IMR-90 (cell line): ENCODE measurements around the gene SP3. TPM values are rescaled to one million over a fixed set of nuclear protein-coding genes. Genes with fewer than 3 reads are reported as not detected.

Experiments used
- ATAC-seq: fragments of 200-7000 bp; cut with Tn5 transposase; 2 replicates; pipeline ENCODE4 v1.9.1; 2020; ENCODE audit warnings: low read depth, mild to moderate bottlenecking, moderate library complexity
- BruUV-seq: library from RNA; stranded (reverse); fragments of 400-500 nt; replicated peaks from 2 replicates; lab custom pipeline; 2021; lab: Mats Ljungman, UMichigan
- CTCF ChIA-PET: fragments of 300-600 bp; formaldehyde crosslinking; extraction: SDS; loops from one replicate; lab custom pipeline; 2021; ENCODE audit warnings: antibody characterized with exemption; lab: Yijun Ruan, JAX
- POLR2A ChIA-PET: fragments of 300-600 bp; sonication (Branson Sonifier 250); formaldehyde crosslinking; loops from one replicate; lab custom pipeline; 2022; ENCODE audit warnings: antibody characterized with exemption; ENCODE audit not compliant: unreplicated experiment; lab: Charles Lee
- DNase-seq: peaks from one replicate; pipeline ENCODE4 v3.0.0; 2013
- H2AFZ ChIP-seq: replicated peaks from 2 replicates; pipeline ENCODE3; 2013; ENCODE audit warnings: low read length, mild to moderate bottlenecking; ENCODE audit not compliant: poor library complexity
- H2AK5ac ChIP-seq: 2 replicates; pipeline ENCODE4 v1.6.1; 2013; ENCODE audit warnings: low read depth, low read length, inconsistent platforms
- H2AK9ac ChIP-seq: replicated peaks from 2 replicates; pipeline ENCODE3; 2013; ENCODE audit warnings: mild to moderate bottlenecking, low read depth, low read length, moderate library complexity; ENCODE audit not compliant: poor library complexity
- H2BK120ac ChIP-seq: 2 replicates; pipeline ENCODE4 v1.6.1; 2013; ENCODE audit warnings: low read depth, low read length, inconsistent platforms
- H2BK15ac ChIP-seq: 3 replicates; pipeline ENCODE4 v1.6.1; 2013; ENCODE audit warnings: low read depth, low read length, inconsistent platforms
- H2BK20ac ChIP-seq: 2 replicates; pipeline ENCODE4 v1.6.1; 2013; ENCODE audit warnings: low read depth, mild to moderate bottlenecking, inconsistent platforms, low read length, moderate library complexity
- H2BK5ac ChIP-seq: 2 replicates; pipeline ENCODE4 v1.6.1; 2013; ENCODE audit warnings: mild to moderate bottlenecking, low read depth, low read length, inconsistent platforms; ENCODE audit not compliant: poor library complexity, severe bottlenecking
- H3K14ac ChIP-seq: replicated peaks from 2 replicates; pipeline ENCODE4 v1.6.1; 2013; ENCODE audit warnings: low read depth, low read length, inconsistent platforms
- H3K18ac ChIP-seq: 2 replicates; pipeline ENCODE4 v1.6.1; 2013; ENCODE audit warnings: low read depth, low read length, control low read depth
- H3K23ac ChIP-seq: 2 replicates; pipeline ENCODE4 v1.6.1; 2013; ENCODE audit warnings: low read depth, low read length, inconsistent platforms
- H3K27ac ChIP-seq: 2 replicates; pipeline ENCODE4 v1.5.1; 2013; ENCODE audit warnings: mild to moderate bottlenecking, control low read depth, low read length; ENCODE audit not compliant: insufficient read depth
- H3K27me3 ChIP-seq: 2 replicates; pipeline ENCODE4 v1.6.1; 2013; ENCODE audit warnings: low read length; ENCODE audit not compliant: control insufficient read depth, insufficient read depth
- H3K36me3 ChIP-seq: 2 replicates; pipeline ENCODE4 v1.6.1; 2013; ENCODE audit warnings: low read length, mixed read lengths; ENCODE audit not compliant: control insufficient read depth, insufficient read depth
- H3K4ac ChIP-seq: 2 replicates; pipeline ENCODE4 v1.6.1; 2013; ENCODE audit warnings: low read depth, low read length, inconsistent platforms
- H3K4me1 ChIP-seq: 2 replicates; pipeline ENCODE4 v1.6.1; 2013; ENCODE audit warnings: low read length, mixed read lengths; ENCODE audit not compliant: control insufficient read depth, insufficient read depth
- H3K4me2 ChIP-seq: 2 replicates; pipeline ENCODE4 v1.6.1; 2013; ENCODE audit warnings: low read depth, mild to moderate bottlenecking, control low read depth, low read length, moderate library complexity
- H3K4me3 ChIP-seq: 2 replicates; pipeline ENCODE4 v1.5.1; 2013; ENCODE audit warnings: low read depth, mild to moderate bottlenecking, control low read depth, low read length, moderate library complexity; ENCODE audit not compliant: insufficient read depth
- H3K56ac ChIP-seq: 2 replicates; pipeline ENCODE4 v1.6.1; 2013; ENCODE audit warnings: low read length, inconsistent platforms; ENCODE audit not compliant: insufficient read depth; ENCODE audit errors: extremely low read depth
- H3K79me1 ChIP-seq, 2 experiments: 2 replicates each; pipeline ENCODE4 v1.6.1; 2013; ENCODE audit warnings: low read length in 2 of 2, inconsistent platforms in 1 of 2, low read depth in 1 of 2
- H3K9ac ChIP-seq: 2 replicates; pipeline ENCODE4 v1.6.1; 2013; ENCODE audit warnings: low read depth, low read length, control low read depth
- H3K9me1 ChIP-seq: 2 replicates; pipeline ENCODE4 v1.6.1; 2013; ENCODE audit warnings: low read length, inconsistent platforms; ENCODE audit not compliant: insufficient read depth
- H3K9me3 ChIP-seq: 2 replicates; pipeline ENCODE4 v1.6.1; 2013; ENCODE audit warnings: low read length; ENCODE audit not compliant: control insufficient read depth, insufficient read depth
- H4K20me1 ChIP-seq: 2 replicates; pipeline ENCODE4 v1.6.1; 2013; ENCODE audit warnings: low read length, inconsistent platforms; ENCODE audit not compliant: insufficient read depth
- H4K5ac ChIP-seq: 2 replicates; pipeline ENCODE4 v1.6.1; 2013; ENCODE audit warnings: mild to moderate bottlenecking, low read depth, low read length, control low read depth
- H4K8ac ChIP-seq, 2 experiments: 2 replicates each; pipeline ENCODE4 v1.6.1; 2013; ENCODE audit warnings: low read depth in 2 of 2, low read length in 2 of 2, control low read depth in 1 of 2, inconsistent platforms in 1 of 2
- H4K91ac ChIP-seq: 2 replicates; pipeline ENCODE4 v1.6.1; 2013; ENCODE audit warnings: low read depth, low read length, inconsistent platforms; ENCODE audit not compliant: insufficient read depth
- BHLHE40 ChIP-seq: fragments of 150-350 bp; IDR thresholded peaks from 2 replicates; pipeline ENCODE4 v1.6.1; 2016; ENCODE audit warnings: mild to moderate bottlenecking, low read depth, low read length
- CEBPB ChIP-seq: IDR thresholded peaks from 2 replicates; pipeline ENCODE4 v1.6.1; 2012; ENCODE audit warnings: low read depth, low read length, improper control_type of control experiment
- CHD1 ChIP-seq: IDR thresholded peaks from 2 replicates; pipeline ENCODE4 v1.6.1; 2012; ENCODE audit warnings: low read depth, low read length, improper control_type of control experiment
- MXI1 ChIP-seq: IDR thresholded peaks from 2 replicates; pipeline ENCODE4 v1.6.1; 2012; ENCODE audit warnings: low read depth, mild to moderate bottlenecking, low read length, moderate library complexity, borderline replicate concordance
- NFE2L2 ChIP-seq: fragments of 150-350 bp; IDR thresholded peaks from 2 replicates; pipeline ENCODE4 v1.6.1; 2016; ENCODE audit warnings: low read depth, mild to moderate bottlenecking, low read length
- POLR2A ChIP-seq: IDR thresholded peaks from 2 replicates; pipeline ENCODE4 v1.6.1; 2012; ENCODE audit warnings: mild to moderate bottlenecking, low read depth, low read length
- RAD21 ChIP-seq: IDR thresholded peaks from 2 replicates; pipeline ENCODE4 v1.6.1; 2012; ENCODE audit warnings: low read length, improper control_type of control experiment
- RCOR1 ChIP-seq: IDR thresholded peaks from 2 replicates; pipeline ENCODE4 v1.6.1; 2012; ENCODE audit warnings: mild to moderate bottlenecking, low read length, improper control_type of control experiment; ENCODE audit not compliant: insufficient replicate concordance
- RFX5 ChIP-seq: IDR thresholded peaks from 2 replicates; pipeline ENCODE4 v1.8.0; 2012; ENCODE audit warnings: low read depth, mild to moderate bottlenecking, low read length, moderate library complexity
- SMC3 ChIP-seq: fragments of 150-350 bp; IDR thresholded peaks from 2 replicates; pipeline ENCODE4 v1.6.1; 2016; ENCODE audit warnings: low read depth, mild to moderate bottlenecking, antibody characterized with exemption, low read length, moderate library complexity
- WGBS, 2 experiments: methylation state at CpG; one replicate each; pipeline versions ENCODE4 v1.1.5 to v1.1.7; 2013; ENCODE audit warnings: missing lambda C conversion rate in 2 of 2; ENCODE audit not compliant: insufficient read length in 1 of 2; ENCODE audit errors: extremely low coverage in 2 of 2; 5-methylcytosine and 5-hydroxymethylcytosine counted together
- dilution Hi-C: fragments of 300-500 bp; cut with HindIII; formaldehyde crosslinking; loops from one replicate; pipeline ENCODE4 v1.14.3; 2018; ENCODE audit warnings: low sequenced_read_pairs; ENCODE audit not compliant: unreplicated experiment
- in situ Hi-C: fragments of 300-500 bp; cut with MboI; formaldehyde crosslinking; loops from 3 replicates; pipeline ENCODE4 v1.14.3; 2019; ENCODE audit warnings: low sequenced_read_pairs, inconsistent platforms, mixed read lengths
- intact Hi-C: fragments of 100-400 bp; cut with micrococcal nuclease; formaldehyde crosslinking; loops from 2 replicates; pipeline ENCODE4 v1.10.0; 2022
- polyA plus RNA-seq, 3 experiments: library from polyadenylated mRNA; depleted of rRNA; stranded (reverse); fragments of >200 nt; gene quantifications; 2 replicates each; pipeline ENCODE4 v1.2.3, GENCODE V29; 2012; ENCODE audit warnings: low replicate concordance in 1 of 3
- total RNA-seq: library from RNA; depleted of rRNA; stranded (reverse); fragments of >200 nt; gene quantifications from 2 replicates; pipeline ENCODE4 v1.2.3, GENCODE V29; 2012
- TF ChIP-seq, protein P1 (sequence below): fragments of 150-350 bp; IDR thresholded peaks from 2 replicates; pipeline ENCODE4 v1.6.1; 2016; ENCODE audit warnings: low read depth, mild to moderate bottlenecking, low read length, moderate library complexity, borderline replicate concordance
- TF ChIP-seq, protein P2 (sequence below): conservative IDR thresholded peaks from 2 replicates; pipeline ENCODE4 v1.5.1; 2012; ENCODE audit warnings: mild to moderate bottlenecking, low read depth, low read length, improper control_type of control experiment
- TF ChIP-seq, protein P3 (sequence below): fragments of 150-350 bp; IDR thresholded peaks from 2 replicates; pipeline ENCODE4 v1.6.1; 2017; ENCODE audit warnings: mild to moderate bottlenecking, antibody characterized with exemption, low read length, low read depth

Gene SP3
- total and polyA plus RNA-seq, 2 of the 4 experiments (the other 2 are of a cell fraction): 26.7 to 136 TPM

DNA sequence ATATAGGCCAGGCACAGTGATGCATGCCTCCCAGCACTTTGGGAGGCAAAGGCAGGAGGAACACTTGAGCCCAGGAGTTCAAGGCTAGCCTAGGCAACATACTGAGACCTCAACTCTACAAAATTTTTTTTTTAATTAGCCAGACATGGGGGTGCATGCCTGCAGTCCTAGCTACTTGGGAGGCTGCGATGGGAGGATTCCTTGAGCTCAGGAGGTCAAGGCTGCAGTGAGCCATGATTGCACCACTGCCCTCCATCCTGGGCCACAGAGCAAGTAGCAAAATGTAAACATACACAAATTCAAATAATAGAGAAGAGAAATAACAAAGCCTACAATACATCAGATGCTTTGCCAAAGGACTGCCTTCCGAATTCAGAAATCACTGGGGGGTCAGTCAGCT, 7.0 kb upstream of the SP3 start:
- Histone ChIP-seq H3K79me1 (peaks cover under 1 to 18% of the 10 kb centered on the region in 2 experiments; a peak in 2 of 4 replicates), H3K9me1 (peaks cover 10% of the 10 kb centered on the region), H3K36me3 (no peaks in the 10 kb centered on the region), H2BK120ac (peak overlapping the region; percentile 55), H3K4me2 (no peak overlapping the region), H2BK5ac (peak overlapping the region; percentile 34), H3K27ac (no peak overlapping the region), H3K27me3 (no peaks in the 10 kb centered on the region), H2AK9ac (no peak overlapping the region), H3K4me1 (peaks cover 17% of the 10 kb centered on the region), H4K91ac (no peak overlapping the region), H3K9me3 (no peaks in the 10 kb centered on the region), H4K8ac (peak overlapping the region in 1 of 2 experiments; percentile 22; a peak in 1 of 4 replicates), H4K5ac (no peak overlapping the region), H3K56ac (no peak overlapping the region), H3K18ac (peak overlapping the region; percentile 12; the same call in 1 of the 2 replicates), H4K20me1 (no peaks in the 10 kb centered on the region), H3K9ac (no peak overlapping the region), H2AFZ (no peak overlapping the region), H3K14ac (0 out of 2 replicates have a peak overlapping the region, but pooled peaks have one; percentile 56), H3K4ac (0 out of 2 replicates have a peak overlapping the region, but pooled peaks have one; percentile 25), H2BK20ac (peak overlapping the region; percentile 42; the same call in 1 of the 2 replicates), H3K4me3 (no peak overlapping the region), H2AK5ac (no peak overlapping the region), H2BK15ac (no peak overlapping the region), H3K23ac (0 out of 2 replicates have a peak overlapping the region, but pooled peaks have one; percentile 60)
- dilution Hi-C loops: no loop called here
- in situ Hi-C loops: no loop called here
- WGBS, 2 experiments: 67% methylated on average over 1 of the region's 2 CpGs; no CpG with 5 or more reads in 1 of the 2 experiments
- DNase-seq (no peak), ATAC-seq (no peak)
- intact Hi-C loops: no loop called here
- CTCF ChIA-PET: interaction anchor here (0.7 kb wide), 1 partner anchor 142 kb away, joined by 4 read pairs; no protein-coding TSS in a partner anchor
- POLR2A ChIA-PET: no interaction called here
- no TSS peak for BruUV-seq
- TF ChIP-seq, protein P1, sequence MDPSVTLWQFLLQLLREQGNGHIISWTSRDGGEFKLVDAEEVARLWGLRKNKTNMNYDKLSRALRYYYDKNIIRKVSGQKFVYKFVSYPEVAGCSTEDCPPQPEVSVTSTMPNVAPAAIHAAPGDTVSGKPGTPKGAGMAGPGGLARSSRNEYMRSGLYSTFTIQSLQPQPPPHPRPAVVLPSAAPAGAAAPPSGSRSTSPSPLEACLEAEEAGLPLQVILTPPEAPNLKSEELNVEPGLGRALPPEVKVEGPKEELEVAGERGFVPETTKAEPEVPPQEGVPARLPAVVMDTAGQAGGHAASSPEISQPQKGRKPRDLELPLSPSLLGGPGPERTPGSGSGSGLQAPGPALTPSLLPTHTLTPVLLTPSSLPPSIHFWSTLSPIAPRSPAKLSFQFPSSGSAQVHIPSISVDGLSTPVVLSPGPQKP: no peak
- TF ChIP-seq SMC3: no peak
- no peak for TF ChIP-seq NFE2L2
- no peak for TF ChIP-seq RFX5
- TF ChIP-seq POLR2A: no peak
- no peak for TF ChIP-seq RAD21
- TF ChIP-seq, protein P2, sequence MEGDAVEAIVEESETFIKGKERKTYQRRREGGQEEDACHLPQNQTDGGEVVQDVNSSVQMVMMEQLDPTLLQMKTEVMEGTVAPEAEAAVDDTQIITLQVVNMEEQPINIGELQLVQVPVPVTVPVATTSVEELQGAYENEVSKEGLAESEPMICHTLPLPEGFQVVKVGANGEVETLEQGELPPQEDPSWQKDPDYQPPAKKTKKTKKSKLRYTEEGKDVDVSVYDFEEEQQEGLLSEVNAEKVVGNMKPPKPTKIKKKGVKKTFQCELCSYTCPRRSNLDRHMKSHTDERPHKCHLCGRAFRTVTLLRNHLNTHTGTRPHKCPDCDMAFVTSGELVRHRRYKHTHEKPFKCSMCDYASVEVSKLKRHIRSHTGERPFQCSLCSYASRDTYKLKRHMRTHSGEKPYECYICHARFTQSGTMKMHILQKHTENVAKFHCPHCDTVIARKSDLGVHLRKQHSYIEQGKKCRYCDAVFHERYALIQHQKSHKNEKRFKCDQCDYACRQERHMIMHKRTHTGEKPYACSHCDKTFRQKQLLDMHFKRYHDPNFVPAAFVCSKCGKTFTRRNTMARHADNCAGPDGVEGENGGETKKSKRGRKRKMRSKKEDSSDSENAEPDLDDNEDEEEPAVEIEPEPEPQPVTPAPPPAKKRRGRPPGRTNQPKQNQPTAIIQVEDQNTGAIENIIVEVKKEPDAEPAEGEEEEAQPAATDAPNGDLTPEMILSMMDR: no peak
- TF ChIP-seq RCOR1: no peak
- TF ChIP-seq CHD1: no peak
- TF ChIP-seq MXI1: no peak
- TF ChIP-seq BHLHE40: no peak
- TF ChIP-seq, protein P3, sequence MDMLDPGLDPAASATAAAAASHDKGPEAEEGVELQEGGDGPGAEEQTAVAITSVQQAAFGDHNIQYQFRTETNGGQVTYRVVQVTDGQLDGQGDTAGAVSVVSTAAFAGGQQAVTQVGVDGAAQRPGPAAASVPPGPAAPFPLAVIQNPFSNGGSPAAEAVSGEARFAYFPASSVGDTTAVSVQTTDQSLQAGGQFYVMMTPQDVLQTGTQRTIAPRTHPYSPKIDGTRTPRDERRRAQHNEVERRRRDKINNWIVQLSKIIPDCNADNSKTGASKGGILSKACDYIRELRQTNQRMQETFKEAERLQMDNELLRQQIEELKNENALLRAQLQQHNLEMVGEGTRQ: no peak
- no peak for TF ChIP-seq CEBPB
